Body of pancreas (tissue), 4 donors: Measurements from ENCODE around the gene SLC26A11.

Experiments
- CTCF ChIP-seq, 7 experiments: fragments of 450-650 bp in 4 of 7; fragments of 200-600 bp in 3 of 7; sonication (generic) in 3 of 7; IDR thresholded peaks; one replicate each; pipeline ENCODE4 v1.5.1; 2016 to 2019; ENCODE audit warnings: antibody characterized with exemption in 7 of 7
- POLR2A ChIP-seq, 3 donors: fragments of 450-650 bp; IDR thresholded peaks; one replicate each; pipeline ENCODE4 v1.6.1; 2016; ENCODE audit warnings: antibody characterized with exemption in 3 of 3, mild to moderate bottlenecking in 2 of 3

GRCh38 chr17:80269405-80269807, 49.2 kb downstream of the SLC26A11 start:
- no peak for TF ChIP-seq POLR2A (IDR thresholded peaks at IDR 0.05)
- no peak for TF ChIP-seq CTCF (IDR thresholded peaks at IDR 0.05)
